ENCODE measurements around the gene TINAG. TPM values are rescaled to one million over a fixed set of nuclear protein-coding genes. Genes with fewer than 3 reads are reported as not detected.
"Not testable (repeated sequence)": the region's sequence is repeated elsewhere in the genome, so short reads cannot be mapped to it uniquely, and the experiment has no call there.

TINAG gene
- total RNA-seq, 2 donors from 2014 or later: not detected

GRCh38 chr6:54327631-54328030 lies 19.4 kb downstream of the TINAG start:
- Histone ChIP-seq H3K27me3 (replicated peaks; ENCODE audit: insufficient read depth) (no peaks in the 10 kb centered on the region), H3K36me3 (no peaks in the 10 kb centered on the region), H3K4me3 (no peak overlapping the region), H3K4me1 (ENCODE audit: control insufficient read depth in 1 of 2, low read depth in 2 of 2) (no peaks in the 10 kb centered on the region), H3K27ac (no peak overlapping the region), H3K9me3 (no peaks in the 10 kb centered on the region)
- no peak for DNase-seq (ENCODE audit: low spot score)
- no peak for ATAC-seq (ENCODE audit: insufficient number of reproducible peaks, low FRiP score, low read depth)
- TF ChIP-seq CTCF (IDR thresholded peaks at IDR 0.05): no peak

- H3K4me1 ChIP-seq (ENCODE audit: control insufficient read depth in 1 of 2, low read depth in 2 of 2); ATAC-seq (ENCODE audit: insufficient number of reproducible peaks, low FRiP score, low read depth); H3K36me3 ChIP-seq; H3K27me3 ChIP-seq (replicated peaks; ENCODE audit: insufficient read depth); DNase-seq (ENCODE audit: low spot score); H3K9me3 ChIP-seq; H3K27ac ChIP-seq; H3K4me3 ChIP-seq: not testable (repeated sequence)
Observed at GRCh38 chr6:54331571-54331970, 23.3 kb downstream of the TINAG start.

- no peak overlapping the region for H3K4me3 ChIP-seq
- no peak for TF ChIP-seq CTCF (IDR thresholded peaks at IDR 0.05)
- H3K27ac ChIP-seq: peak overlapping the region in 1 of 2 donors; percentile 23
- ATAC-seq (ENCODE audit: insufficient number of reproducible peaks, low FRiP score, low read depth): peak; percentile 96
- no peaks in the 10 kb centered on the region for H3K36me3 ChIP-seq
- H3K9me3 ChIP-seq: no peaks in the 10 kb centered on the region
- H3K4me1 ChIP-seq (ENCODE audit: control insufficient read depth in 1 of 2, low read depth in 2 of 2): peaks cover 7 to 8% of the 10 kb centered on the region in 2 donors
- no peaks in the 10 kb centered on the region for H3K27me3 ChIP-seq (replicated peaks; ENCODE audit: insufficient read depth)
- DNase-seq (ENCODE audit: low spot score): no peak
Observed at GRCh38 chr6:54335871-54336270, 27.6 kb downstream of the TINAG start.

- no peak for DNase-seq (ENCODE audit: low spot score)
- Histone ChIP-seq H3K36me3 (no peaks in the 10 kb centered on the region), H3K27me3 (replicated peaks; ENCODE audit: insufficient read depth) (no peaks in the 10 kb centered on the region), H3K27ac (no peak overlapping the region), H3K9me3 (no peaks in the 10 kb centered on the region), H3K4me1 (ENCODE audit: control insufficient read depth in 1 of 2, low read depth in 2 of 2) (no peaks in the 10 kb centered on the region), H3K4me3 (no peak overlapping the region)
- no peak for ATAC-seq (ENCODE audit: insufficient number of reproducible peaks, low FRiP score, low read depth)
- TF ChIP-seq CTCF (IDR thresholded peaks at IDR 0.05): no peak
Observed at GRCh38 chr6:54353975-54354374, 45.7 kb downstream of the TINAG start.

GRCh38 chr6:54354608-54355007 lies 46.4 kb downstream of the TINAG start:
- H3K27ac ChIP-seq: no peak overlapping the region
- no peaks in the 10 kb centered on the region for H3K36me3 ChIP-seq
- no peaks in the 10 kb centered on the region for H3K4me1 ChIP-seq (ENCODE audit: control insufficient read depth in 1 of 2, low read depth in 2 of 2)
- H3K4me3 ChIP-seq: no peak overlapping the region
- TF ChIP-seq CTCF (IDR thresholded peaks at IDR 0.05): no peak
- no peaks in the 10 kb centered on the region for H3K27me3 ChIP-seq (replicated peaks; ENCODE audit: insufficient read depth)
- DNase-seq (ENCODE audit: low spot score) (no peak), ATAC-seq (ENCODE audit: insufficient number of reproducible peaks, low FRiP score, low read depth) (no peak)
- no peaks in the 10 kb centered on the region for H3K9me3 ChIP-seq

- TF ChIP-seq CTCF (IDR thresholded peaks at IDR 0.05): no peak
- H3K4me1 ChIP-seq (ENCODE audit: control insufficient read depth in 1 of 2, low read depth in 2 of 2): no peaks in the 10 kb centered on the region
- H3K36me3 ChIP-seq: no peaks in the 10 kb centered on the region
- DNase-seq (ENCODE audit: low spot score) (no peak), ATAC-seq (ENCODE audit: insufficient number of reproducible peaks, low FRiP score, low read depth) (no peak)
- H3K4me3 ChIP-seq: no peak overlapping the region
- H3K27ac ChIP-seq: no peak overlapping the region
- H3K27me3 ChIP-seq (replicated peaks; ENCODE audit: insufficient read depth): no peaks in the 10 kb centered on the region
- no peaks in the 10 kb centered on the region for H3K9me3 ChIP-seq
Observed at GRCh38 chr6:54357141-54357540, 48.9 kb downstream of the TINAG start.
